GM18907 (cell line): Measurements from ENCODE around the gene VIT.

ENCODE experiments used
- ATAC-seq: cut with Tn5 transposase; IDR thresholded peaks from one replicate; pipeline ENCODE4 v1.9.1; 2021; ENCODE audit warnings: mild to moderate bottlenecking, moderate library complexity; ENCODE audit not compliant: unreplicated experiment

VIT gene

GRCh38 chr2:36696533-36696932, at the start of gene VIT:
TSS of gene VIT (plus strand) at chr2:36696707. CDS start at chr2:36716371, 19,664 bp downstream.
- no peak for ATAC-seq

- peak; percentile 80 for ATAC-seq
These were observed 46.3 kb upstream of the VIT start for GRCh38 chr2:36650031-36650829.

- ATAC-seq = no peak
These were observed 43.4 kb upstream of the VIT start for GRCh38 chr2:36653155-36653554.

- no peak for ATAC-seq
These were observed 42.4 kb upstream of the VIT start for GRCh38 chr2:36653967-36654694.

GRCh38 chr2:36655453-36655852, 41.1 kb upstream of the VIT start:
- ATAC-seq = no peak

- ATAC-seq = no peak
These were observed 38.8 kb upstream of the VIT start for GRCh38 chr2:36657703-36658102.

- ATAC-seq = no peak
These were observed 38.2 kb upstream of the VIT start for GRCh38 chr2:36658277-36658748.

GRCh38 chr2:36659218-36659617, 37.3 kb upstream of the VIT start:
- no peak for ATAC-seq

- ATAC-seq = peak; percentile 68
These were observed 36.6 kb upstream of the VIT start for GRCh38 chr2:36659872-36660312.

- no peak for ATAC-seq
These were observed 33.9 kb upstream of the VIT start for GRCh38 chr2:36662638-36663037.

GRCh38 chr2:36663295-36663694, 33.2 kb upstream of the VIT start:
- no peak for ATAC-seq

- peak; percentile 96 for ATAC-seq
These were observed 32.4 kb upstream of the VIT start for GRCh38 chr2:36663851-36664695.

GRCh38 chr2:36664696-36665076, 31.8 kb upstream of the VIT start:
- no peak for ATAC-seq

- no peak for ATAC-seq
These were observed 28.6 kb upstream of the VIT start for GRCh38 chr2:36667931-36668330.

GRCh38 chr2:36670881-36671595, 25.5 kb upstream of the VIT start:
- ATAC-seq = no peak

- no peak for ATAC-seq
These were observed 24.8 kb upstream of the VIT start for GRCh38 chr2:36671731-36672130.

- no peak for ATAC-seq
These were observed 24.3 kb upstream of the VIT start for GRCh38 chr2:36672199-36672598.

GRCh38 chr2:36675579-36676282, 20.8 kb upstream of the VIT start:
- no peak for ATAC-seq

- no peak for ATAC-seq
These were observed 20.1 kb upstream of the VIT start for GRCh38 chr2:36676364-36676763.

- ATAC-seq = no peak
These were observed 19.1 kb upstream of the VIT start for GRCh38 chr2:36677386-36677785.
